Fibroblast of the aortic adventitia (primary cell): ENCODE measurements around the gene PIK3C2G. TPM values are rescaled to one million over a fixed set of nuclear protein-coding genes. Genes with fewer than 3 reads are reported as not detected.

Source experiments
- DNase-seq: peaks from one replicate; pipeline ENCODE4 v3.0.0-alpha.2; 2010; ENCODE audit warnings: low read depth
- H3K4me3 ChIP-seq: 2 replicates; pipeline ENCODE4 v1.5.1; 2011; ENCODE audit warnings: low read depth, mild to moderate bottlenecking, control low read depth, low read length, moderate library complexity
- total RNA-seq: library from RNA; depleted of rRNA; stranded (reverse); fragments of >200 nt; gene quantifications from 2 replicates; pipeline ENCODE4 v1.2.3, GENCODE V29; 2012; ENCODE audit warnings: low replicate concordance
- TF ChIP-seq, protein P1 (sequence below): IDR thresholded peaks from 2 replicates; pipeline ENCODE4 v1.5.1; 2011; ENCODE audit warnings: mild to moderate bottlenecking, low read length, control low read depth, inconsistent platforms; ENCODE audit not compliant: insufficient read depth

Gene PIK3C2G
- total RNA-seq, 1 donor: 0.09 TPM

DNA sequence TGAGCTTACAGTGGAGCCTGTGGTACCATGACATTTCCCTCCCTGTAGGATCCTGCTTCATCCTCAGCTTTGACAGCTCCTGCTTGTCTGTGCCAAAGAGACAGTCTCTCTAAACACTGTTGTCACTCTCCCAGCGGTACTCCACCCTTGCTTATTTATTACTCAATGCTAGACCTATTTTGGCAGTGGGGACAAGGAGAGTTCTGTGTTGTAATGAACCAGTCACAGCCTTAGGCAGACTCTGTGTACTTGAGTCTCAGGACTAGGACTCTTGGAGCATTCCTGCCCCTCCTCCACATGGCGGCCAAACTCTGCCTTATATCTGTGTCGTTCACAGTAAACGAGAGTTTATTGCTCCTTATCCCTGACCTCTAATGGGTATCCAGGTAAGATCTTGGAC, 70.9 kb downstream of the PIK3C2G start:
- TF ChIP-seq, protein P1, sequence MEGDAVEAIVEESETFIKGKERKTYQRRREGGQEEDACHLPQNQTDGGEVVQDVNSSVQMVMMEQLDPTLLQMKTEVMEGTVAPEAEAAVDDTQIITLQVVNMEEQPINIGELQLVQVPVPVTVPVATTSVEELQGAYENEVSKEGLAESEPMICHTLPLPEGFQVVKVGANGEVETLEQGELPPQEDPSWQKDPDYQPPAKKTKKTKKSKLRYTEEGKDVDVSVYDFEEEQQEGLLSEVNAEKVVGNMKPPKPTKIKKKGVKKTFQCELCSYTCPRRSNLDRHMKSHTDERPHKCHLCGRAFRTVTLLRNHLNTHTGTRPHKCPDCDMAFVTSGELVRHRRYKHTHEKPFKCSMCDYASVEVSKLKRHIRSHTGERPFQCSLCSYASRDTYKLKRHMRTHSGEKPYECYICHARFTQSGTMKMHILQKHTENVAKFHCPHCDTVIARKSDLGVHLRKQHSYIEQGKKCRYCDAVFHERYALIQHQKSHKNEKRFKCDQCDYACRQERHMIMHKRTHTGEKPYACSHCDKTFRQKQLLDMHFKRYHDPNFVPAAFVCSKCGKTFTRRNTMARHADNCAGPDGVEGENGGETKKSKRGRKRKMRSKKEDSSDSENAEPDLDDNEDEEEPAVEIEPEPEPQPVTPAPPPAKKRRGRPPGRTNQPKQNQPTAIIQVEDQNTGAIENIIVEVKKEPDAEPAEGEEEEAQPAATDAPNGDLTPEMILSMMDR: no peak
- no peak for DNase-seq
- no peak overlapping the region for H3K4me3 ChIP-seq

DNA sequence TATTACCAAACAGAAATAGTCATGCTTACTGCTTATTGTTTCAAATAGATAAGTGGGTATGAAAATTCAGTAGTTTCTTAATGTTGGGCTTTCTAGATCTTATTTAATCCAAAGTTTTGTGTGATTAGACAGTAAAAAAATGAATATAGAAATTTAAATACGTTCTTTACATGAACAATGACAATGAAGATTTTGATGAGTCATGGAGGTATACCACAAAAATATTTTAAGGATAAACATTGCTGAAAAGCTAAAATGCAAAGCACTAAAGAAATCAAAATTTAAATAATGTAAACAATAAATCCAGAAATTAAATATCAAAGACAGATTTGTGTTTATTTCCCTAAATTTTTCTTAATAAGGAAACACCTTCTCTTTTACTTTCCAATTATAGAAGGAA, 78.3 kb downstream of the PIK3C2G start:
- no peak overlapping the region for H3K4me3 ChIP-seq
- TF ChIP-seq, protein P1: no peak
- DNase-seq: no peak

DNA sequence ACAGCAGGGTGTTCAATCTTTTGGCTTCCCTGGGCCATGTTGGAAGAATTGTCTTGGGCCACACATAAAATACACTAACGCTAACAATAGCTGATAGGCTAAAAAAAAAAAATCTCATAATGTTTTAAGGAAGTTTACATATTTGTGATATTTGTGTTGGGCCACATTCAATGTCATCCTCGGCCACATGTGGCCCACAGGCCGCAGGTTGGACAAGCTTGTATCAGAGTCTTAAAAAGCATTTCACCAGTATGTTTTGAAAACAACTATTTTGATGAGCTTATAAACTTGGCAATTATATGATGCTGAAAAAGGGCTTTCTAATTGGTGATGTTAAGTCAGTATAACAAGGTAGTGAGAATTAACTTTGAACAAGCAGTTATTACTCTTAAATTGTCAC, 78.9 kb downstream of the PIK3C2G start:
- TF ChIP-seq, protein P1: no peak
- no peak overlapping the region for H3K4me3 ChIP-seq
- DNase-seq: no peak

DNA sequence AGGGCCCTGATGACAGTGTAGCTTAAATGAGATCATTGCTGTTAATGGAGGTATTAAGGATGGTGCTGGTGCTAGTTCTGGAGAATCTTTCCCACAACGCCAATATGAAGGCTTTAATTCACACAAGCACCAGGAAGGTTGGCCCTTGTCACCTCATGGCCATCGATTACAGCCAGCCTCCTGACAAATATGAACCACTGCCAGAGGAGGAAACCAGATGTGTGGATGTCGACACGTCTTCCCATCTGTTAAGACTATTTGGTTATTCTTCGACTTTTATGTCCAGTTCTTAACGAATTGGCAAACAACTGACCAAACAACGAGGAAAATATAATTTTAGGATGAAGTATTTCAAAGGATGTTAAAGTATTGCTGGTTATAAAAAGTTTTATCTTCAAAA, 79.5 kb downstream of the PIK3C2G start:
- no peak overlapping the region for H3K4me3 ChIP-seq
- TF ChIP-seq, protein P1: no peak
- DNase-seq: no peak

DNA sequence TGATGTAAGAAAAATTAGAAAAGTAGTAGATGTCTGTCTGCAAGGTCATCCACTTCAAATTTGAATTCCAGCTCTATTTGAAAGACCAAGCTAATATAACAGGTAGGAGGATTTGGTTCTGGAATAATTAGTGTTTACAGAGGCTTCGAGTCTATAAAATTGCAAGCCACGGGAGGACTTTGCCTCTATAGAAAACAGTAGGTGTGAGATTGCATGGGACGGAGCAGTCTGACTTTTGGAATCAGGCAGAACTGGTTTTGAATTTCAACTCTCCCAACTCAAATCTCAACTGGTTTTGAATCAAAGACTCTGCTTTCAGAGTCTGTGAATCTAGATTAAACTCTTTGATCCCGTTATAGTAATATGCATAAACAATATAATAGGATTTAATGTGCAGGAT, 82.4 kb downstream of the PIK3C2G start:
- no peak overlapping the region for H3K4me3 ChIP-seq
- TF ChIP-seq, protein P1: no peak
- no peak for DNase-seq

- no peak for DNase-seq
- TF ChIP-seq, protein P1: no peak
- no peak overlapping the region for H3K4me3 ChIP-seq
Measured at GRCh38 chr12:18345021-18345735, 83.9 kb downstream of the PIK3C2G start.

- DNase-seq: no peak
- TF ChIP-seq, protein P1: no peak
- H3K4me3 ChIP-seq: no peak overlapping the region
Measured at GRCh38 chr12:18352312-18352711, 91.0 kb downstream of the PIK3C2G start.
